Urinary bladder (tissue), 4 donors: ENCODE results near the gene MRPL53. TPM values are rescaled to one million over a fixed set of nuclear protein-coding genes. Genes with fewer than 3 reads are reported as not detected.
"Not testable (repeated sequence)": the region's sequence is repeated elsewhere in the genome, so short reads cannot be mapped to it uniquely, and the experiment has no call there.

Source experiments
- DNase-seq: peaks from one replicate; pipeline ENCODE4 v3.0.0-alpha.2; 2015; ENCODE audit errors: extremely low spot score
- H3K27ac ChIP-seq: one replicate; pipeline ENCODE4 v1.5.1; 2013; ENCODE audit warnings: low read depth, mild to moderate bottlenecking, moderate library complexity
- H3K36me3 ChIP-seq: one replicate; pipeline ENCODE4 v1.6.1; 2013; ENCODE audit warnings: mild to moderate bottlenecking, moderate library complexity; ENCODE audit not compliant: insufficient read depth
- H3K4me1 ChIP-seq: one replicate; pipeline ENCODE4 v1.6.1; 2013; ENCODE audit warnings: mild to moderate bottlenecking, moderate library complexity; ENCODE audit not compliant: insufficient read depth
- H3K4me3 ChIP-seq: one replicate; pipeline ENCODE4 v1.5.1; 2013; ENCODE audit warnings: low read depth, low read length
- WGBS: extraction: QIAGEN DNeasy Blood & Tissue Kit; methylation state at CpG from one replicate; pipeline ENCODE4 v1.1.7; 2013; 5-methylcytosine and 5-hydroxymethylcytosine counted together
- polyA plus RNA-seq: library from polyadenylated mRNA; stranded (reverse); fragments of 200-250 nt; gene quantifications from one replicate; pipeline ENCODE4 v1.2.3, GENCODE V29; 2013
- total RNA-seq: library from RNA; depleted of rRNA; stranded (reverse); fragments of >200 nt; gene quantifications from one replicate; pipeline ENCODE4 v1.2.3, GENCODE V29; 2014
- donor health status: healthy with polysubstance abuse.
- donor health status: healthy.

The MRPL53 gene
- total and polyA plus RNA-seq, 2 donors, result 14.0 to 75.2 TPM

GRCh38 chr2:74458938-74459363 is 13.5 kb downstream of the MRPL53 start:
- DNase-seq, result no peak
- WGBS, result 2% methylated on average over 10 of the region's 10 CpGs
- Histone ChIP-seq H3K36me3 (no peaks in the 10 kb centered on the region), H3K4me1 (no peaks in the 10 kb centered on the region), H3K27ac (no peak overlapping the region), H3K4me3 (peak overlapping the region; percentile 52)

- WGBS, result under 1% methylated on average over 37 of the region's 38 CpGs
- Histone ChIP-seq H3K36me3 (no peaks in the 10 kb centered on the region), H3K4me1 (no peaks in the 10 kb centered on the region), H3K4me3 (peak within 1 kb of the TSS; percentile 52), H3K27ac (peak within 1 kb of the TSS; percentile 94)
- DNase-seq, result peak; percentile 100
Measured at GRCh38 chr2:74458132-74458937, 14.1 kb downstream of the MRPL53 start, which contains the start of gene WBP1. Gene WBP1, plus strand, starts transcription at chr2:74458438. Its CDS starts 165 bp downstream, at chr2:74458603.

GRCh38 chr2:74457549-74458131 is 14.8 kb downstream of the MRPL53 start:
- DNase-seq, result no peak

DNA sequence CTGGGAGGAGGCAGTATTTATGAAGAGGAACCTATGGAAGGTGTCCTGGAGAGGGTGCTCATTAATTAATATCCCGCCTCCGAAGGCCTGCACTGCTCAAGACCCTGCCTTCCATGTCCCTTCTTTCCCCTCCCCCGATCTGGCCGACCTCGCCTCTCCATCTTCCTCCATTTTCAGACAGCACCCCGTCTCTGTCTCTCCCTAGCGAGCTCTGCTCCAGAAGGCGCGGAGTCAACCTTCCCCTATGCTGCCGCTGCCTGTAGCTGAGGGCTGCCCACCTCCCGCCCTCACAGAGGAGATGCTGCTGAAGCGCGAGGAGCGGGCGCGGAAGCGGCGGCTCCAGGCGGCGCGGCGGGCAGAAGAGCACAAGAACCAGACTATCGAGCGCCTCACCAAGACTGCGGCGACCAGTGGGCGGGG is 15.3 kb downstream of the MRPL53 start:
- 1% methylated on average over 27 of the region's 27 CpGs for WGBS
- Histone ChIP-seq H3K4me3 (peak overlapping the region; percentile 44), H3K4me1 (no peaks in the 10 kb centered on the region), H3K27ac (peak overlapping the region; percentile 69), H3K36me3 (no peaks in the 10 kb centered on the region)
- DNase-seq, result no peak

More at GRCh38 chr2:74457549-74458131, 14.8 kb downstream of the MRPL53 start:
- Histone ChIP-seq H3K36me3 (no peaks in the 10 kb centered on the region), H3K4me1 (no peaks in the 10 kb centered on the region), H3K4me3 (peak overlapping the region; percentile 44), H3K27ac (peak overlapping the region; percentile 94)
- under 1% methylated on average over 46 of the region's 46 CpGs for WGBS

DNA sequence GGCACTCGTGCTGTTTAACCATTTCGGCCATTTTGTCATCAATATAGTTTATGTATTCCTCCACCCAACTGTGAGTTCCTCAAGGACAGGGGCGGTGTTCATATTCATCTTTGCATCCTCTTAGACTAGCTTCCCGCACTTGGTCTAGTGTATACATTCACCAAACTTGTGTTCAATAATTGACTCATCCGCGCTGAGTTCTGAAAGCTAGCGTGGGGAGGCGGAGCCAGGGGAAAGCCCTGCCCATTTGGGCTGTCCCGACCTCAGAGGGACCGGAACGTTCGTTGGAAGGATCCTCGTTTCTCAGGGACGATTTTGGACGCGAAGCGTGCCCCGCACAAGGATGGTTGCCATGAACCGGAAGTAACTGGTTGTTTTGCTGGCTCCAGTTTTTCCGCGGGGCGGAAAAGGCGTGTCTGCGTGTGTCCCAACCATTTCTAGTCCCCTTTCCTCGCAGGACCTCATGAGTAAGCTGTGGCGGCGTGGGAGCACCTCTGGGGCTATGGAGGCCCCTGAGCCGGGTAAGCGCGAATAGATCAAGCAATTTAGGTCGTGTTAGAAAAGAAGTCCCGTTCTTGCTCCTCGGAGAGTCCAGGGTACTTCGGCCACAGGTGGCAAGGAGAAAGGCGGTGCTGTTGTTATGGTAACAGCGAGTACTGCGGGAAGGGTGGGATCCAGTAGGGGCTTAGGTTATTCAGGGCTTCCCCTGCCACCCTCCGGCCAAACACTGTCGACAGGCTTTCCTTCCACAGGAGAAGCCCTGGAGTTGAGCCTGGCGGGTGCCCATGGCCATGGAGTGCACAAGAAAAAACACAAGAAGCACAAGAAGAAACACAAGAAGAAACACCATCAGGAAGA is 17.6 kb downstream of the MRPL53 start, which contains the start of gene INO80B:
Gene INO80B, plus strand, starts transcription at position 434 of the 858 bp plus-strand sequence. Its CDS starts 30 bp downstream, at position 464.
- H3K4me1 ChIP-seq, result no peaks in the 10 kb centered on the region
- 2% methylated on average over 40 of the region's 40 CpGs for WGBS
- peak within 1 kb of the TSS; percentile 62 for H3K4me3 ChIP-seq
- peak; percentile 96 for DNase-seq
- no peak within 1 kb of the TSS for H3K27ac ChIP-seq
- H3K36me3 ChIP-seq, result no peaks in the 10 kb centered on the region

GRCh38 chr2:74450570-74451190 is 21.8 kb downstream of the MRPL53 start:
- Histone ChIP-seq H3K36me3 (peaks cover 2% of the 10 kb centered on the region), H3K27ac (no peak overlapping the region), H3K4me3 (no peak overlapping the region), H3K4me1 (no peaks in the 10 kb centered on the region)
- no peak for DNase-seq
- 73% methylated on average over 3 of the region's 3 CpGs for WGBS

GRCh38 chr2:74448771-74449170 is 23.7 kb downstream of the MRPL53 start:
- H3K36me3 ChIP-seq, result peaks cover 2% of the 10 kb centered on the region
- no peak overlapping the region for H3K27ac ChIP-seq
- DNase-seq, result no peak
- 72% methylated on average over 2 of the region's 2 CpGs for WGBS
- H3K4me3 ChIP-seq, result no peak overlapping the region
- H3K4me1 ChIP-seq, result no peaks in the 10 kb centered on the region

DNA sequence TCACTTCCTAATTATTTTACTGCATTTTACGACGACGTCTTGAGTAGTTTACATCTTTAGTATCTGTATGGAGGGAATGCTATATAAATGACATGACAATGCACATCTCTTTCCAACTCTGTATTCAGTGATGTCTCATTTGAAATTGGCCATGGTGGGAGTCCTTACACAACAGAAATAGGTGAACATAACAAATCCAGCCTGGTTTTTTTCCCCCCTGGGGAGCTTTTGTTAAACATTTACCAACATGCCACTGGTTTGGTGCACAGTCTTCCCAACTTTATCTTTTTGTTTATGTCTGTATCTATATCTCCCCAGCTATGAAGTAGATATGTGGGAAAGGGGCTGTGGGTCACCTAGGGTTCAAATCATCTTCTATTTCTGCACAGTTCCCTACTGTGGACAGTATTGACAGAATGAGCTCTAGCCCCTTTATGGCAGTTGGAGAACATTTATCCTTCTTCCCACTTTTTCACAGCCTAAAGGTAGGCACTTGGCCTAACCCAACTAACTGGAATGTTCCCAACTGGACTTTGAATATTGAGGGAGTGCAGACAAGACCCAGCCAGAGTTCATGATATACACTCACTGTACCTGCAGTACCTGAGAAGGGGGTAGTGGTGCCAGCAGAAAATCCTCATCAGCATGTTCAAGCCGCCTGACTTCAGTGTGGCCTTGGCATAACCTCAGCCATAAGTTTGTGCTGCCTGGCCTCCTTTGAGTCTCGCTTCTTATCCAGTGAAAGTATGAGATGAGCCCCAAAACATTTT is 25.1 kb downstream of the MRPL53 start:
- Histone ChIP-seq H3K27ac (no peak overlapping the region), H3K36me3 (peaks cover 2% of the 10 kb centered on the region), H3K4me1 (no peaks in the 10 kb centered on the region), H3K4me3 (no peak overlapping the region)
- 75% methylated on average over 5 of the region's 5 CpGs for WGBS
- DNase-seq, result no peak

GRCh38 chr2:74444498-74445318 is 27.8 kb downstream of the MRPL53 start:
- 27% methylated on average over 5 of the region's 5 CpGs for WGBS
- Histone ChIP-seq H3K4me3 (no peak overlapping the region), H3K4me1 (peaks cover 1% of the 10 kb centered on the region), H3K27ac (no peak overlapping the region), H3K36me3 (peaks cover 2% of the 10 kb centered on the region)
- no peak for DNase-seq

DNA sequence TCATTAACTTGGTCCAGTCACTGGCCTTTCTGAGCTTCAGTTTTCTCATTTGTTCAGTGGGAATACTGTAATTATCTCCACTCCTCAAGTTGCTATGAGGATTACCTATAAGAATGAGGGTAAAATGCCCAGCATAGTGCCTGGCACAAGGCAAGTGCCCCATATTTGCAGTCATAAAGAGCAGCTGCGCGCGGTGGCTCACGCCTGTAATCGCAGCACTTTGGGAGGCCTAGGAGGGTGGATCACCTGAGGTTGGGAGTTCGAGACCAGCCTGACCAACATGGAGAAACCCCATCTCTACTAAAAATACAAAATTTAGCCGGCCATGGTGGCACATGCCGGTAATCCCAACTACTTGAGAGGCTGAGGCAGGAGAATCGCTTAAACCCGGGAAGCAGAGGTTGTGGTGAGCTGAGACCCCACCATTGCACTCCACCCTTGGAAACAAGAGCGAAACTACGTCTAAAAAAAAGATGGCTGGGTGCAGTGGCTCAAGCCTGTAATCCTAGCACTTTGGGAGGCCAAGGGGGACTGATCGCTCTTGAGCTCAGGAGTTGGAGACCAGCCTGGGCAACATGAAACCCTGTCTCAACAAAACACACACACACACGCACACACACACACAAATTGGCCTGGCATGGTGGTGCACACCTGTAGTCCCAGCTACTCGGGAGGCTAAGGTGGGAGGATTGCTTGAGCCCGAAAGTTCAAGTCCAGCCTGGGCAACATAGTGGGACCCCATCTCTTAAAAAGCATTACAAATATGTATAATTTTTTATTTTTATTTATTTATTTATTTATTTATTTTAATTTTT is 29.8 kb downstream of the MRPL53 start:
- WGBS, result 93% methylated on average over 16 of the region's 16 CpGs
- H3K4me3 ChIP-seq, DNase-seq, H3K27ac ChIP-seq, H3K4me1 ChIP-seq, H3K36me3 ChIP-seq: not testable (repeated sequence)

DNA sequence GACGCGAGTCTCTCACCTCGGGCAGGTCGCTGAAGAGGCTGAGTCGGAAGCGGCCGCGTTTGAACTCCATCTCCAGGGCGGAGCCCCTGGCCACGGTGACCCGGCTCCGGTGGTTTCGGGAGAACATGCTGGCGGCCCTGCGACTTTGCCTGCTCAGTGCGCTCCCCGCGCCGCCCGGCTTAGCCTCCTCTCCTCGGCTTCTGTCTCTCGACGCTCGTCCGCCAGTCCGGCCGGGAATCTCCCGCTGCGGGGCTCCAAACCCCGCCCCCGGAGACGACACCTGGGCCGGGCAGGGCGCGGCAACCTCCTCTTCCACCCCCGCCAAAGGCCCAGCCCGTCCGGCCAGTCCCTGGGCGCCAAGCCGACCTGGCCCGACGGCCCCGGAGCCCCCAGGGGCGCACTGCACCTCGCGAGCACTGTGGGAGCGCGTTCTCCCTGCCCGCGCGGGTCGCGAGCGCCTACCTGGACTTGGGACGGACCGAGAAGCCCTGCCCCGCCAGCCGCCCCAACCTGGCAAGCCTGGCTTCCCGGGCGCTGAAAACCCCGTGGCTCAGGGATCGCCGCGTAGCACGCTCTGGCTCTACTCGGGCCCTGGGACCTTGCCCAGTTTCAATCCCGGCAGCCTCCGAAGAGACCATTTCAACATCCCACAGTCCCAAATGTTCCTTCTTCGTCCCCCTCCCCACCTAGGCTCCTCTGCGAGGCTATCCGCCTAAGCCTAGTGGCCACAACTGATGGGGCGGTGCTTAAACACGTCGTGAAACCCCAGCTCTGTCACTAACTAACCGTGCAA is 30.6 kb downstream of the MRPL53 start, which contains the start of gene RTKN:
Gene RTKN, minus strand, starts transcription at position 248 of the 793 bp plus-strand sequence. Its CDS starts 121 bp downstream, at position 127.
- WGBS, result 12% methylated on average over 75 of the region's 75 CpGs
- DNase-seq, result no peak
- peak within 1 kb of the TSS; percentile 42 for H3K4me3 ChIP-seq
- peak within 1 kb of the TSS; percentile 41 for H3K27ac ChIP-seq
- peaks cover 1% of the 10 kb centered on the region for H3K4me1 ChIP-seq
- H3K36me3 ChIP-seq, result no peaks in the 10 kb centered on the region
